ENCODE results near the gene ABCA3.
A peak's percentile ranks its signal among the peaks of the same experiment; 100 is the strongest.
"Not testable (repeated sequence)": the region's sequence is repeated elsewhere in the genome, so short reads cannot be mapped to it uniquely, and the experiment has no call there.

Gene ABCA3

GRCh38 chr16:2280981-2281542 is 59.5 kb downstream of the ABCA3 start:
- no peak for DNase-seq (ENCODE audit: low read depth in 2 of 2)

GRCh38 chr16:2280461-2280860 is 60.1 kb downstream of the ABCA3 start:
- no peak for DNase-seq (ENCODE audit: low read depth in 2 of 2)

DNA sequence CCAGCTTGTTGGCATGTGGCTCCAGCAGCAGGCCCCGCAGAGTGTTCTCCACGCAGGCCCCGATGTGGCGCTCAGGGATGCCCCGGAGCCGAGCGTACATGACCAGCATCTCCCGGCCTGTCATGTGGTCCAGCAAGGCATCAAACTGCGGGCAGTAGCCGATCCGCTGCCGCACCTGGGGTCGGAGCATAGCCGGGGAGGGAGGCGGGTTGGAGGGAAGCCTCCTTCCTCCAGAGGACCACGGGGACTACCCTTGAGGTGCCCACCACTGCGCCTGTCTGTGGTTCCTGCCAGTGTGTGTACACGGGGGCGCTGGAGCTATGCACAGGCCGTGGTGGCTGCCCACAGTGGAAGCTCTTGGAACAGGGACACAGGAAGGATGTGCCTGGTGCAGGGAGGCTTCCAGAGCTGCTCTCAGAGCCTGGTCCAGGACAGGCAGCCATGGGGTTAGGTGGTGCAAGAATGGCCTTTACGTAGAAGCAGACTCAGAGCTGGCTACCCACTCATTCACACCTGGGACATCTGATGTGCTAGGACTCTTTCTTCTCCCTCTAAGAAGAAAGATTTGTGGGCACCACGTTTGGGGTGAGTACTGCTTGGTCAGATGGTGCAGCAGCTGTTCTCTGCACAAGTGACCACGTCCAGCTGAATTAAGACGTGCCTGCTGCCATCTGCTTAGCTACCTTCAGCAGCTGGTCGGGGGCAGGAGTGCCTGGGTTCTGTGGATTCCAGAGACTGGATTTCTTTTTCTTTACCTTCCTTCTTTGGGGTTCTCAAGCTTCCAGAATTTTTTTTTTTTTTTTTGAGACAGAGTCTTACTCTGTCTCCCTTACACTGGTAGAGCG is 61.4 kb downstream of the ABCA3 start:
- no peak for DNase-seq (ENCODE audit: low read depth in 2 of 2)

DNA sequence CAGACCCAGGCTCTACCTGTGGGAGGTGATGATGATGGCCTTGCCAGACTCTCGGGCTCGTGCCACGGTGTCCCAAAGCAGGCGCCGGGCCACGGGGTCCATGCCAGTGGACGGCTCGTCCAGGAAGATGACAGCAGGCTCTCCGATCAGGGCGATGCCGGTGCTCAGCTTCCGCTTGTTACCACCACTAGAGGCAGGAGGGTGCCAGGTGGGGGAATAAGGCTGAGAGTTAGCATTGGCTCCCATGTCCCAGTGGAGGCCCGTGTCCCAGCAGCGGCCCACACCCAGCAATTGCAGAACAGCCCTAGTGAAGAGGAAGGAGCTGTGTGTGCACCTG is 62.3 kb downstream of the ABCA3 start:
- no peak for DNase-seq (ENCODE audit: low read depth in 2 of 2)

GRCh38 chr16:2277466-2278271 is 62.9 kb downstream of the ABCA3 start:
- DNase-seq (ENCODE audit: low read depth in 2 of 2), result no peak

- DNase-seq (ENCODE audit: low read depth in 2 of 2), result no peak
Observed at GRCh38 chr16:2276368-2277195, 63.9 kb downstream of the ABCA3 start.

GRCh38 chr16:2275476-2276367 is 64.8 kb downstream of the ABCA3 start:
- DNase-seq (ENCODE audit: low read depth in 2 of 2), result no peak

GRCh38 chr16:2273931-2274330 is 66.6 kb downstream of the ABCA3 start:
- no peak for DNase-seq (ENCODE audit: low read depth in 2 of 2)

- no peak for DNase-seq (ENCODE audit: low read depth in 2 of 2)
Observed at GRCh38 chr16:2273484-2273883, 67.0 kb downstream of the ABCA3 start.

DNA sequence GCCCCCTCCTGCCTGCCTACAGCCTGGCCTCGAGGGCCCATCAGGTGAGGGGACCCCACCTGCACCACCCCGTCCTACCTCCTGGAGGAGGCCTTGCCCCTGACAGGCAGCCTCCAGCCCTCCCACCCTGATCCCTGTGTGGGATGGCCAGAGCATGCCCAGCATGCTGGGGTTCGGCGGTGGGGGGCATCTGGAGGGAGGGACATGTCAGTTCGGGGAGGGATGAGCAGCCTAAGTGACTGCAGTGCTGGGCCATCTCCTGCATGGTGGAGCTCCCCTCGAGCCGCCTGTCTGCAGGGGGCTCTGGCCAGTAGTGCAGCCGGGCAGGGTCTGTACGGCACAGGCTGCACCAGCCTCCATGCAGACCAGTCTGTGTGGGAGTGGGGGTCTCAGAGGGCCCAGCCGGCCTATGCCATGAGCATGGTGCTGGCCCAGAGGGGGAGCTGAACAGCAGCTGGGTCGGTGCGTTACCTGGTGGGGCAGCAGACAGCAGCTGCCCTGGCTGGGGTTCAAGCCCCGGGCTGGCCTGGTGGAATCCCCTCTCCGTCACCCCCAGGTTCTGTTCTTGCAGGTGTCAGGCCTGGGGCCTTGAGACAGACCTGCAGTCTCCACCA is 68.6 kb downstream of the ABCA3 start:
- no peak for DNase-seq (ENCODE audit: low read depth in 2 of 2)

DNA sequence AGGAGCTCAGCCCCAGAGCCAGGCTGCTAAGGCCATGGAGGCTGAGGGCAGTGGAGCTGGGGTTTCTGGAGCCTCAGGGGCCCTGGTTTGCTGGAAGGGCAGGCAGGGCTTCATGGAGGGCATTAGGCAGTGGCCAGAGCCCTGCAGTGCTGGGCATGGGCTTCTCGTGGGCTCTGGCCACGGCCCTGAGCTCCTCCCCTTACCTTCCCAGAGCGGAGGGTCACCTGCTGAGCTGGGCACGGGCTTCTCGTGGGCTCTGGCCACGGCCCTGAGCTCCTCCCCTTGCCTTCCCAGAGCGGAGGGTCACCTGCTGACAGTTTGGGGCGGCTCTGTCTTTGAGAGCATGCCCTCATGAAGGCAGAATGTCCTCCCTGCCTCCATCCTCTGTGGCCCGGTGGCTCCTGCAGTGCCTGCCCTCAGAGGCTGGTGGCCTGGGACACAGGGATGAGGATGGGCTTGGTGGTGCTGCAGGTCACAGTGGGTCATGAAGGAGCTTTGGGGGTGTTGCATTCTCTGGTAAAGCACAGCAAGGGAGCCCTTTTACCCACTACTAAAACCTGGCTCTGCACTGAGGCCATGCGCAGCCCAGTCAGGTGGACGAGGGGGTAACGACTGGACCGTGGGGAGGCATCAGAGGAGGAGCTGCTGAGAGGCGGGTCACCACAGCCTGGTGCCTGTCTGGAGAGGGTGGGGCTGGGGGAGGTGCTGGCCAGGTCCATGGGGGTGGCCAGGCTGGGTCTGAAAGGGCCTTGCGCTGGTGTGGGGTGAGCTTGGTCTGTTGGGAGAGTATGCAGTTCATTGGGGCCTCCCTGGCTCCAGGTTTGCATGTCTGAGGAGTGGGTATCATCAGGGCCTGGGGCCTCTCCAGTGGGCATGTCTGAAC is 69.7 kb downstream of the ABCA3 start:
- DNase-seq (ENCODE audit: low read depth in 2 of 2), result no peak

- no peak for DNase-seq (ENCODE audit: low read depth in 2 of 2)
Observed at GRCh38 chr16:2270070-2270462, 70.5 kb downstream of the ABCA3 start.

DNA sequence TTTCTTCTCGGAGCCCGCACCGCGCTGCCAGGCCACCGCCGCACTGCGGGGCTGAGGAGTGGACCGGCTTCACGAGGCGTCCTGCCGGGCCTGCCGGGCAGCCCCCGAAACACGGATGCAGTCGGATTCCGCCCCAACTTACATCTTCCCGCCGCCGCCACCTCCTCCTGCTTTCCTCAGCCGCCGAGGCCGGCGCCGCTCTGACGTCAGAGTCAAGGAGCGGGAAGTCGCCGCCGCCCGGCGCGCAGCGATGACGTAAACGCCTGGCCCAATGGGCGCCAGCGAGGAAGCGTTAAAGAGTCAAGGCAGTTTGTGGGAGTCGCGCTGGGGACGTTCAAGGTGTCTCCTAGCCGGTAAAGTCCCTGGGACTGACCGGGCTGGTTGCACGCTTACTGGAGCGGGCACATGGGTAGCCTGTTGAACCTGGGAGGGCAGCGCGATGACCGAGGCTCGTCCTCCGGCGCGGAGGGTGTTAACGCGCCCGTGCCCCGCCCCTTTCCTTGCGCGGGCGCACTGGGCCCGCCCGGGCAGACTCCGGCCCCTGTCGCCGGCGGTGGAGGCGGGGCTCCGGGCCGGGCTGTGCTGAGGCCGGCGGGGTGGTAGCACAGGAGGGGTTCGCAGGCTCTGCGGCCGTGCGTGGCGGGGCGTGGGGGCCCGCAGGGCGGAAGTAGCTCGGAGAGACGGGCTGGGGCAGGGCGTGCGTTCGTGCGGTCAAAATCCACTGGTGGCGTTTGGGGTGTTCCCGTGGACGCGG is 72.4 kb downstream of the ABCA3 start, which contains the start of gene RNPS1:
TSS of gene RNPS1 (minus strand) at position 214 of the 754 bp plus-strand sequence. CDS start 3,483 bp downstream, outside the sequence.
- DNase-seq (ENCODE audit: low read depth in 2 of 2), result peak; percentile 92 to 95

DNA sequence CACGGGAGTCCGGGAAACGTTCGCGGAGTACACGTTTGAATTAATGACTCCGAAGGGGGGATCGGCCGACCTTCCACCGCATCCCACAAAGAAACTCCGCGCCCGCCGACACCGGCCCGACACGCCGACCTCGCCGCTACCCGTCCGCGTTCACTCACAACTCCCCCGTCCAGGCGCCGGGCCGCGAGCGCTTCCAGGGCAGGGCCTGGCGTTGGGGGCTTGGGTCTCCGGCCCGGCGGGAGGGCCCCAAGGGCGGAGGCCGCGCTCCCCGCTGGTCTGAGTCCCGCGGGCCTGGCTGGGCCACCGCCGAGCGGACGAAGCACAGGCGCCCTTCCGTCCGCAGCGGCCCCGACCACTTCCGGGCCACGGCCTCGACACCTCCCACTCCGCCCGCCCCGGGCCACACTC is 73.0 kb downstream of the ABCA3 start:
- not testable (repeated sequence) for DNase-seq (ENCODE audit: low read depth in 2 of 2)

- not testable (repeated sequence) for DNase-seq (ENCODE audit: low read depth in 2 of 2)
Observed at GRCh38 chr16:2266887-2267286, 73.6 kb downstream of the ABCA3 start.

- DNase-seq (ENCODE audit: low read depth in 2 of 2), result not testable (repeated sequence)
Observed at GRCh38 chr16:2263026-2263425, 77.5 kb downstream of the ABCA3 start.

DNA sequence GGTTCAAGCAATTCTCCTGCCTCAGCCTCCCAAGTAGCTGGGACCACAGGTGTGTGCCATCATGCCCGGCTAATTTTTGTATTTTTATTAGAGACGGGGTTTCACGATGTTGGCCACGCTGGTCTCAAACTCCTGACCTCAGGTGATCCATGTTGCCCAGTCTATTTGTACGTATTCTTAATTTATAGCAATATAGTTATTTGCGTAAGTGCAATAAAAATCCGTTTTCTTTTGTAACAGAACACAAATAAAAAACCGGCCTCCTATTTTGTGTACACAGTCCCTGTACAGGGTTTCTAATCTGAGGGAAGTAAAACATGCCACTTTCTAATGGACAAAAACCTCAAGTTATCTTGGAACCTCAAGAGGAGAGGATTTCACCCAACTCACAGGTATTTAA is 80.3 kb downstream of the ABCA3 start:
- no peak for DNase-seq (ENCODE audit: low read depth in 2 of 2)

GRCh38 chr16:2258530-2258929 is 82.0 kb downstream of the ABCA3 start:
- DNase-seq (ENCODE audit: low read depth in 2 of 2), result not testable (repeated sequence)

All from stimulated activated CD8-positive, alpha-beta memory T cell treated with anti-CD3 and anti-CD28 coated beads, Interleukin-7, amount 100 ng/mL, for 1 hour (primary cell).